ENCODE data around the gene TEKTIP1.
"Not testable (repeated sequence)": the region's sequence is repeated elsewhere in the genome, so short reads cannot be mapped to it uniquely, and the experiment has no call there.

TEKTIP1 gene

GRCh38 chr19:3576696-3577443 lies 37.9 kb downstream of the TEKTIP1 start:
- Histone ChIP-seq H3K9me3 (ENCODE audit: control insufficient read depth, insufficient read depth, low read length) (no peaks in the 10 kb centered on the region), H3K27me3 (ENCODE audit: control insufficient read depth, insufficient read depth, low read length) (no peaks in the 10 kb centered on the region), H3K4me1 (ENCODE audit: control insufficient read depth, insufficient read depth, low read length) (no peaks in the 10 kb centered on the region), H3K4me3 (ENCODE audit: low read depth, low read length) (peak overlapping the region; percentile 65), H3K36me3 (ENCODE audit: control insufficient read depth, insufficient read depth, low read length) (peaks cover 3% of the 10 kb centered on the region), H3K9ac (ENCODE audit: low read depth, low read length) (no peak overlapping the region)

GRCh38 chr19:3577723-3578344 lies 38.9 kb downstream of the TEKTIP1 start:
- Histone ChIP-seq H3K9me3 (ENCODE audit: control insufficient read depth, insufficient read depth, low read length) (no peaks in the 10 kb centered on the region), H3K36me3 (ENCODE audit: control insufficient read depth, insufficient read depth, low read length) (peaks cover 3% of the 10 kb centered on the region)

GRCh38 chr19:3578390-3578789 lies 39.4 kb downstream of the TEKTIP1 start:
- H3K4me1 ChIP-seq (ENCODE audit: control insufficient read depth, insufficient read depth, low read length): no peaks in the 10 kb centered on the region
- peak overlapping the region; percentile 41 for H3K4me3 ChIP-seq (ENCODE audit: low read depth, low read length)
- H3K9ac ChIP-seq (ENCODE audit: low read depth, low read length): no peak overlapping the region
- peaks cover 1% of the 10 kb centered on the region for H3K27me3 ChIP-seq (ENCODE audit: control insufficient read depth, insufficient read depth, low read length)
- H3K36me3 ChIP-seq (ENCODE audit: control insufficient read depth, insufficient read depth, low read length): peaks cover 3% of the 10 kb centered on the region
- H3K9me3 ChIP-seq (ENCODE audit: control insufficient read depth, insufficient read depth, low read length): no peaks in the 10 kb centered on the region

More at GRCh38 chr19:3577723-3578344, 38.9 kb downstream of the TEKTIP1 start:
- Histone ChIP-seq H3K4me1 (ENCODE audit: control insufficient read depth, insufficient read depth, low read length) (no peaks in the 10 kb centered on the region), H3K4me3 (ENCODE audit: low read depth, low read length) (peak overlapping the region; percentile 41), H3K27me3 (ENCODE audit: control insufficient read depth, insufficient read depth, low read length) (no peaks in the 10 kb centered on the region), H3K9ac (ENCODE audit: low read depth, low read length) (no peak overlapping the region)

DNA sequence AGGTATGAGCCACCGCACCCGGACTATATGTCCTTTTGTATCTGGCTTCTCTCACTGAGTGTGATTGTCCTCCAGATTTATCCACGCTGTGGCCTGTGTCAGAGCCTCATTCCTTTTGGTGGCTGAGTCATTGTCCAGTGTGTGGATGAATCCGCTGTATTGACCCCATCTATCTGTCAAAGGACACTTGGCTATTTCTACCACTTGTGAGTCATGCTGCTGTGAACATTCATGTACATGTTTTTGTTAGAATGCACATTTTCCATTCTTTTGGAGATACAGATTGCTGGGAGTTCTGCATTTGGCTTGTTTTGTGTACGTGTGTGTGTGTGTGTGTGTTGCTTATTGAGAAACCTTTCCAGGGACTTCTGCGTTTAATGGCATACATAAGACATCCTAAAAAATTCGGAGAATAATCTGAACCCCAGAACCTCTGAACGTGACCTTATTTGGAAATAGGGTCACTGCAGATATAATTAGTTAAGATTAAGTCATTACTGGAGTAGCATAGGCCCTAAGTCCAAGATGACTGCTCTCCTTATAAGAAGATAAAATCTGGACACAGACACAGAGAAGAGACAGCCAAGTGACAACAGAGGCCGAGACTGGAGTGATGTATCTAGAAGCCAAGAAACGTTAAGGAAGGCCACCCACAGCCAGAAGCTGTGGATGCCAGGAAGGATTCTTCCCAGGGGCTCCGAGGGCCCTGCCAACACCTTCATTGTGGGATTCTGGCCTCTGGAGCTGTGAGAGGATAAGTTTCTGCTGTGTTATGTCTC lies 41.4 kb downstream of the TEKTIP1 start:
- Histone ChIP-seq H3K4me1 (ENCODE audit: control insufficient read depth, insufficient read depth, low read length) (no peaks in the 10 kb centered on the region), H3K9ac (ENCODE audit: low read depth, low read length) (no peak overlapping the region), H3K27me3 (ENCODE audit: control insufficient read depth, insufficient read depth, low read length) (peaks cover 10% of the 10 kb centered on the region), H3K9me3 (ENCODE audit: control insufficient read depth, insufficient read depth, low read length) (no peaks in the 10 kb centered on the region), H3K4me3 (ENCODE audit: low read depth, low read length) (no peak overlapping the region), H3K36me3 (ENCODE audit: control insufficient read depth, insufficient read depth, low read length) (peaks cover 2% of the 10 kb centered on the region)

DNA sequence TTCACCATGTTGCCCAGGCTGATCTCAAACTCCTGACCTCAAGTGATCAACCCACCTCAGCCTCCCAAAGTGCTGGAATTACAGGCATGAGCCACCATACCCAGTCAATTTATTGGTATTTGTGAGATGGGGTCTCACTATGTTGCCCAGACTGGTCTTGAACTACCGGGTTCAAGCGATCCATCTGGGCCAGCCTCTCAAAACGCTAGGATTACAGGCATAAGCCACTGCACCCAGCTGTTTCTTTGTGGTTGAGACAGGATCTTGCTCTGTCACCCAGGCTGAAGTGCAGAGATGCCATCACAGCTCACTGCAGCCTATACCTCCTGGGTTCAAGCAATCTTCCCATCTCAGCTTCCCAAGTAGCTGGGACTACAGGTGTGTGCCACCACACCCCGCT lies 42.8 kb downstream of the TEKTIP1 start:
- not testable (repeated sequence) for H3K36me3 ChIP-seq (ENCODE audit: control insufficient read depth, insufficient read depth, low read length); H3K9me3 ChIP-seq (ENCODE audit: control insufficient read depth, insufficient read depth, low read length); H3K9ac ChIP-seq (ENCODE audit: low read depth, low read length); H3K4me3 ChIP-seq (ENCODE audit: low read depth, low read length); H3K4me1 ChIP-seq (ENCODE audit: control insufficient read depth, insufficient read depth, low read length)
- H3K27me3 ChIP-seq (ENCODE audit: control insufficient read depth, insufficient read depth, low read length): peaks cover 17% of the 10 kb centered on the region

DNA sequence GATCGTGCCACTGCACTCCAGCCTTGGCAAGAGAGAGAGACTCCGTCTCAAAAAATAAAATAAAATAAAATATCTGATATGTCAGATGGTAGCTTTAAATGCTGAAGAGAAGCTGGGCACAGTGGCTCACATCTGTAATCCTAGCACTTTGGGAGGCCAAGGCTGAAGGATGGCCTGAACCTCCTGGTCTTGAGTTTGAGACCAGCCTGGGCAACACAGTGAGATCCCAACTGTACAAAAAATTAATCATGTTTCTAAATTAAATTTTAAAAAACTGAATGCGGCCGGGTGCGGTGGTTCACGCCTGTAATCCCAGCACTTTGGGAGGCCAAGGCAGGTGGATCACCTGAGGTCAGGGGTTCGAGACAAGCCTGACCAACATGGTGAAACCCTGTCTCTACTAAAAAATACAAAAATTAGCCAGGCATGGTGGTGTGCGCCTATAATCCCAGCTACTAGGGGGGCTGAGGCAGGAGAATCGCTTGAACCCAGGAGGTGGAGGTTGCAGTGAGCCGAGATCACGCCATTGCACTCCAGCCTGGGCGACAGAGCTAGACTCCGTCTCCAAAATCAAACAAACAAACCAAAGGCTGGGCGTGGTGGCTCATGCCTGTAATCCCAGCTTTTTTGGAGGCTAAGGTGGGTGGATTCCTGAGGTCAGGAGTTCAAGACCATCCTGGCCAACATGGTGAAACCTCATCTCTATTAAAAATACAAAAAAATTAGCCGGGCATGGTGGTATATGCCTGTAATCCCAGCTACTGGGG lies 45.2 kb downstream of the TEKTIP1 start:
- H3K9ac ChIP-seq (ENCODE audit: low read depth, low read length); H3K36me3 ChIP-seq (ENCODE audit: control insufficient read depth, insufficient read depth, low read length); H3K4me3 ChIP-seq (ENCODE audit: low read depth, low read length); H3K4me1 ChIP-seq (ENCODE audit: control insufficient read depth, insufficient read depth, low read length); H3K9me3 ChIP-seq (ENCODE audit: control insufficient read depth, insufficient read depth, low read length): not testable (repeated sequence)
- peaks cover 17% of the 10 kb centered on the region for H3K27me3 ChIP-seq (ENCODE audit: control insufficient read depth, insufficient read depth, low read length)

- Histone ChIP-seq H3K9me3 (ENCODE audit: control insufficient read depth, insufficient read depth, low read length) (no peaks in the 10 kb centered on the region), H3K9ac (ENCODE audit: low read depth, low read length) (peak within 1 kb of the TSS; percentile 24), H3K4me3 (ENCODE audit: low read depth, low read length) (peak within 1 kb of the TSS; percentile 55), H3K27me3 (ENCODE audit: control insufficient read depth, insufficient read depth, low read length) (peaks cover 17% of the 10 kb centered on the region), H3K36me3 (ENCODE audit: control insufficient read depth, insufficient read depth, low read length) (no peaks in the 10 kb centered on the region), H3K4me1 (ENCODE audit: control insufficient read depth, insufficient read depth, low read length) (no peaks in the 10 kb centered on the region)
Measured at GRCh38 chr19:3585301-3586126, 46.5 kb downstream of the TEKTIP1 start, which contains the start of gene GIPC3. Gene GIPC3, plus strand, starts transcription at chr19:3585478. Its CDS starts 120 bp downstream, at chr19:3585598.

DNA sequence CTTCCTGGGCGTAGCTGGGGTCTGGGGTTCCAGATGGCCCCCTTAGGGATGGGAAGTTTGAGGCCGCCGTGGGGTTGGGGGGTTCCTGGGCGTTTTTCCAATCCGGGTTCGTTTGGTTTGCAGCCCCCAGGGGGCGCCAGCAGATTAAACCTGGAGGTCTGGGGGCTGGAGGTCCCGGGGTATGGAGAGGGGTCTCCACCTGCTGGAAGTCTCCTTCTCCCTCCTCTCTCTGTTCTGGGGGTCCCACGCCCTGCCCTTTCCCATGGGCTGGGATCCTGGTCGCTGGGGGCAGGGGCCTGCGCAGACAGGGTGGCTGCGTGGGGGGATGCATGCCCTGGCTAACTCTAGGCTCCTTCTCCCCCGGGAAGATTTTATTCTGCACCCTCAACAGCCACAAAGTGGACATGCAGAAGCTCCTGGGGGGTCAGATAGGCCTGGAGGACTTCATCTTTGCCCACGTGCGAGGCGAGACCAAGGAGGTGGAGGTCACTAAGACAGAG lies 47.2 kb downstream of the TEKTIP1 start:
- H3K4me1 ChIP-seq (ENCODE audit: control insufficient read depth, insufficient read depth, low read length): no peaks in the 10 kb centered on the region
- H3K27me3 ChIP-seq (ENCODE audit: control insufficient read depth, insufficient read depth, low read length): peaks cover 17% of the 10 kb centered on the region
- H3K4me3 ChIP-seq (ENCODE audit: low read depth, low read length): peak overlapping the region; percentile 55
- peak overlapping the region; percentile 24 for H3K9ac ChIP-seq (ENCODE audit: low read depth, low read length)
- H3K9me3 ChIP-seq (ENCODE audit: control insufficient read depth, insufficient read depth, low read length): peaks cover 2% of the 10 kb centered on the region
- H3K36me3 ChIP-seq (ENCODE audit: control insufficient read depth, insufficient read depth, low read length): no peaks in the 10 kb centered on the region

- Histone ChIP-seq H3K27me3 (ENCODE audit: control insufficient read depth, insufficient read depth, low read length) (peaks cover 17% of the 10 kb centered on the region), H3K4me3 (ENCODE audit: low read depth, low read length) (no peak overlapping the region), H3K36me3 (ENCODE audit: control insufficient read depth, insufficient read depth, low read length) (no peaks in the 10 kb centered on the region), H3K4me1 (ENCODE audit: control insufficient read depth, insufficient read depth, low read length) (no peaks in the 10 kb centered on the region), H3K9ac (ENCODE audit: low read depth, low read length) (no peak overlapping the region), H3K9me3 (ENCODE audit: control insufficient read depth, insufficient read depth, low read length) (peaks cover 3% of the 10 kb centered on the region)
Measured at GRCh38 chr19:3586707-3587346, 47.9 kb downstream of the TEKTIP1 start.

DNA sequence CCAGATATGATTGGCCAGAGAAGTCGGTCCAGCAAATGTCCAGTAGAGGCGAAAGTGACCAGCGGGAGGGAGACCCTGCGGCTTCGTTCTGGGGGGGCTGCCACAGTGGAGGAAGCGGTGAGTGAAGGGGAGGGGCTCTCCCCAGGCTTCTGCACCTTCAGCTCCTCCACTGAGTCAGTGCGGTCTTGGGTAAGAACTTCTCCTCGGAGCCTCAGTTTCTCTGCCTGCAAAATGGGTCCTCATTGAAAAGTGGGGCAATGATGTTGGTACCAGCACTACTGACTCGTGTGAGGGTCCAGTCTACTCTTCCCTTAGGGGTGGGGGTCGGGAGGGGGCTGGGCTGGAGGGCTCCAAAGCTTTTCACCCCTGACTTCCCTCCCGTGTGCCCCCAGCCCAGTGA lies 50.5 kb downstream of the TEKTIP1 start:
- Histone ChIP-seq H3K9me3 (ENCODE audit: control insufficient read depth, insufficient read depth, low read length) (peaks cover 3% of the 10 kb centered on the region), H3K27me3 (ENCODE audit: control insufficient read depth, insufficient read depth, low read length) (peaks cover 15% of the 10 kb centered on the region), H3K4me3 (ENCODE audit: low read depth, low read length) (no peak overlapping the region), H3K36me3 (ENCODE audit: control insufficient read depth, insufficient read depth, low read length) (no peaks in the 10 kb centered on the region), H3K9ac (ENCODE audit: low read depth, low read length) (no peak overlapping the region), H3K4me1 (ENCODE audit: control insufficient read depth, insufficient read depth, low read length) (no peaks in the 10 kb centered on the region)
